Measurements from ENCODE around the gene ONECUT3. TPM values are rescaled to one million over a fixed set of nuclear protein-coding genes. Genes with fewer than 3 reads are reported as not detected.

Gene ONECUT3
- total RNA-seq, 3 donors from 2014 or later = not detected

GRCh38 chr19:1720237-1720636, 33.1 kb upstream of the ONECUT3 start:
- no peak for ATAC-seq
- intact Hi-C loops (cut with DNase I, micrococcal nuclease) = no loop called here

GRCh38 chr19:1725100-1726064, 27.9 kb upstream of the ONECUT3 start:
- Histone ChIP-seq H3K9me3 (no peaks in the 10 kb centered on the region), H3K4me1 (ENCODE audit: low read depth) (no peaks in the 10 kb centered on the region), H3K4me3 (no peak overlapping the region), H3K36me3 (ENCODE audit: low read depth) (no peaks in the 10 kb centered on the region)
- DNase-seq = peak in 2 of 3 donors; percentile 25 to 49
- intact Hi-C loops (cut with DNase I, micrococcal nuclease) = no loop called here
- peak; percentile 66 for ATAC-seq
- no peak for TF ChIP-seq CTCF (IDR thresholded peaks at IDR 0.05)

More at GRCh38 chr19:1720237-1720636, 33.1 kb upstream of the ONECUT3 start:
- H3K4me1 ChIP-seq (ENCODE audit: low read depth) = no peaks in the 10 kb centered on the region
- no peaks in the 10 kb centered on the region for H3K36me3 ChIP-seq (ENCODE audit: low read depth)
- no peak for TF ChIP-seq CTCF (IDR thresholded peaks at IDR 0.05)
- no peaks in the 10 kb centered on the region for H3K9me3 ChIP-seq
- no peak for DNase-seq
- H3K4me3 ChIP-seq = no peak overlapping the region

- DNase-seq (no peak), ATAC-seq (no peak)
- intact Hi-C loops (cut with DNase I, micrococcal nuclease) = no loop called here
- H3K4me3 ChIP-seq = no peak overlapping the region
- H3K36me3 ChIP-seq (ENCODE audit: low read depth) = no peaks in the 10 kb centered on the region
- no peaks in the 10 kb centered on the region for H3K4me1 ChIP-seq (ENCODE audit: low read depth)
- H3K9me3 ChIP-seq = no peaks in the 10 kb centered on the region
- no peak for TF ChIP-seq CTCF (IDR thresholded peaks at IDR 0.05)
Observed at GRCh38 chr19:1728816-1729567, 24.3 kb upstream of the ONECUT3 start.

- DNase-seq (no peak), ATAC-seq (no peak)
- no peak overlapping the region for H3K4me3 ChIP-seq
- no peaks in the 10 kb centered on the region for H3K36me3 ChIP-seq (ENCODE audit: low read depth)
- no peaks in the 10 kb centered on the region for H3K9me3 ChIP-seq
- H3K4me1 ChIP-seq (ENCODE audit: low read depth) = no peaks in the 10 kb centered on the region
- no peak for TF ChIP-seq CTCF (IDR thresholded peaks at IDR 0.05)
- intact Hi-C loops (cut with DNase I, micrococcal nuclease) = no loop called here
Observed at GRCh38 chr19:1729568-1729925, 23.8 kb upstream of the ONECUT3 start.

- Histone ChIP-seq H3K4me1 (ENCODE audit: low read depth) (no peaks in the 10 kb centered on the region), H3K4me3 (no peak overlapping the region), H3K36me3 (ENCODE audit: low read depth) (no peaks in the 10 kb centered on the region), H3K9me3 (no peaks in the 10 kb centered on the region)
- ATAC-seq = no peak
- no peak for DNase-seq
- intact Hi-C loops (cut with DNase I, micrococcal nuclease) = no loop called here
- TF ChIP-seq CTCF (IDR thresholded peaks at IDR 0.05) = no peak
Observed at GRCh38 chr19:1730157-1730556, 23.1 kb upstream of the ONECUT3 start.
